ENCODE results near the gene MAP3K20. TPM values are rescaled to one million over a fixed set of nuclear protein-coding genes. Genes with fewer than 3 reads are reported as not detected.
"Not testable (repeated sequence)": the region's sequence is repeated elsewhere in the genome, so short reads cannot be mapped to it uniquely, and the experiment has no call there.

Gene MAP3K20
- total and polyA plus RNA-seq, 2 of the 4 experiments (the other 2 are of a cell fraction): 27.5 to 84.4 TPM

GRCh38 chr2:173163357-173163756 lies 87.7 kb downstream of the MAP3K20 start:
- H4K91ac ChIP-seq (ENCODE audit: insufficient read depth, low read depth, low read length); H2BK5ac ChIP-seq (ENCODE audit: low read depth, low read length, poor library complexity, severe bottlenecking); H2BK20ac ChIP-seq (ENCODE audit: low read depth, low read length); H3K4me3 ChIP-seq (ENCODE audit: insufficient read depth, low read depth, low read length); H3K18ac ChIP-seq (ENCODE audit: low read depth, low read length); POLR2A ChIA-PET (ENCODE audit: unreplicated experiment); H3K14ac ChIP-seq (replicated peaks; ENCODE audit: low read depth, low read length); H4K20me1 ChIP-seq (ENCODE audit: insufficient read depth, low read length); H2BK120ac ChIP-seq (ENCODE audit: low read depth, low read length); H2AK9ac ChIP-seq (replicated peaks; ENCODE audit: low read depth, low read length, poor library complexity); CTCF ChIA-PET; H2AK5ac ChIP-seq (ENCODE audit: low read depth, low read length); H3K4me2 ChIP-seq (ENCODE audit: low read depth, low read length); H3K27ac ChIP-seq (ENCODE audit: insufficient read depth, low read length); H3K36me3 ChIP-seq (ENCODE audit: control insufficient read depth, insufficient read depth, low read length); ATAC-seq (ENCODE audit: low read depth); DNase-seq; H3K4ac ChIP-seq (ENCODE audit: low read depth, low read length); H3K9me3 ChIP-seq (ENCODE audit: control insufficient read depth, insufficient read depth, low read length); in situ Hi-C loops (cut with MboI; ENCODE audit: low sequenced_read_pairs); H4K5ac ChIP-seq (ENCODE audit: low read depth, low read length); H2AFZ ChIP-seq (replicated peaks; ENCODE audit: low read length, poor library complexity); H3K56ac ChIP-seq (ENCODE audit: extremely low read depth, insufficient read depth, low read length); intact Hi-C loops (cut with micrococcal nuclease); H3K9ac ChIP-seq (ENCODE audit: low read depth, low read length); BruUV-seq (replicated peaks); H3K23ac ChIP-seq (ENCODE audit: low read depth, low read length); H2BK15ac ChIP-seq (ENCODE audit: low read depth, low read length); H3K27me3 ChIP-seq (ENCODE audit: control insufficient read depth, insufficient read depth, low read length); H4K8ac ChIP-seq (ENCODE audit: low read depth in 2 of 2, low read length in 2 of 2); dilution Hi-C loops (cut with HindIII; ENCODE audit: low sequenced_read_pairs, unreplicated experiment): not testable (repeated sequence)
- H3K9me1 ChIP-seq (ENCODE audit: insufficient read depth, low read length): peaks cover 16% of the 10 kb centered on the region
- WGBS, 2 experiments (ENCODE audit: extremely low coverage in 2 of 2, insufficient read length in 1 of 2): no CpG with 5 or more reads among the region's 1 CpG
- H3K79me1 ChIP-seq (ENCODE audit: low read depth in 1 of 2, low read length in 2 of 2): peaks cover 34 to 75% of the 10 kb centered on the region in 2 experiments
- H3K4me1 ChIP-seq (ENCODE audit: control insufficient read depth, insufficient read depth, low read length): peaks cover 14% of the 10 kb centered on the region
